K562 (cell line): ENCODE results near the gene ZMYM2. TPM values are rescaled to one million over a fixed set of nuclear protein-coding genes. Genes with fewer than 3 reads are reported as not detected.

Source experiments
- ATF6 ChIP-seq: sonication (generic); formaldehyde crosslinking; IDR thresholded peaks from 2 replicates; pipeline ENCODE4 v1.4.0; 2020; ENCODE audit warnings: mild to moderate bottlenecking, missing genetic modification reagents
- CXXC5 ChIP-seq: fragments of 250-450 bp; sonication (Bioruptor Pico); IDR thresholded peaks from 2 replicates; pipeline ENCODE4 v1.8.0; 2022; ENCODE audit warnings: inconsistent platforms, mild to moderate bottlenecking, moderate library complexity
- EWSR1 ChIP-seq: fragments of 450-650 bp; IDR thresholded peaks from 2 replicates; pipeline ENCODE4 v1.6.1; 2018; ENCODE audit warnings: borderline replicate concordance, mild to moderate bottlenecking, low read depth, moderate library complexity; ENCODE audit not compliant: partially characterized antibody
- FOXJ3 ChIP-seq: sonication (generic); formaldehyde crosslinking; IDR thresholded peaks from 2 replicates; pipeline ENCODE4 v1.4.0; 2020; ENCODE audit warnings: mild to moderate bottlenecking, missing genetic modification reagents
- HDAC8 ChIP-seq: fragments of 450-650 bp; IDR thresholded peaks from 2 replicates; pipeline ENCODE4 v1.6.1; 2016; ENCODE audit warnings: mild to moderate bottlenecking, missing genetic modification characterization, moderate library complexity, missing compliant biosample characterization
- MBD2 ChIP-seq: sonication (generic); IDR thresholded peaks from 2 replicates; pipeline ENCODE4 v1.6.1; 2016; ENCODE audit warnings: low read depth, borderline replicate concordance
- RAD51 ChIP-seq: fragments of 450-650 bp; IDR thresholded peaks from 2 replicates; pipeline ENCODE4 v1.7.1; 2016; ENCODE audit warnings: low read depth, mild to moderate bottlenecking, borderline replicate concordance
- RBM25 ChIP-seq: fragments of 200-400 bp; formaldehyde crosslinking; IDR thresholded peaks from 2 replicates; pipeline ENCODE4 v1.6.1; 2018; ENCODE audit warnings: low read length, low read depth, moderate library complexity; ENCODE audit not compliant: severe bottlenecking
- SP1 ChIP-seq: sonication (generic); formaldehyde crosslinking; IDR thresholded peaks from 2 replicates; pipeline ENCODE4 v1.8.1; 2022; ENCODE audit warnings: mild to moderate bottlenecking, missing genetic modification reagents
- SP2 ChIP-seq: IDR thresholded peaks from 2 replicates; pipeline ENCODE4 v1.6.1; 2011; ENCODE audit warnings: mild to moderate bottlenecking, low read depth, low read length, moderate library complexity; ENCODE audit not compliant: poor library complexity, severe bottlenecking; ENCODE audit errors: extremely low read depth
- THAP7 ChIP-seq: fragments of 250-450 bp; sonication (Bioruptor Pico); IDR thresholded peaks from 2 replicates; pipeline ENCODE4 v1.5.0; 2021
- ZNF699 ChIP-seq: fragments of 250-450 bp; sonication (Bioruptor Pico); IDR thresholded peaks from 2 replicates; pipeline ENCODE4 v1.8.0; 2021; ENCODE audit warnings: mild to moderate bottlenecking, moderate library complexity; ENCODE audit not compliant: insufficient replicate concordance
- polyA plus RNA-seq, 8 experiments: library from polyadenylated mRNA; depleted of rRNA in 4 of 8; stranded (reverse) in 5 of 8; unstranded in 3 of 8; fragments of >200 nt; fragmentation: Nextera tagmentation in 2 of 8; fragmentation: Illumina TruSeq in 1 of 8; extraction: Ambion mirVana in 2 of 8; extraction: Trizol in 1 of 8; gene quantifications; 2 replicates each; pipeline versions ENCODE4 v1.2.1 to v1.2.3, GENCODE V29; 2011 to 2014; ENCODE audit warnings: inconsistent platforms in 1 of 8, missing spikeins in 1 of 8
- total RNA-seq, 7 experiments: library from RNA; depleted of rRNA in 6 of 7; stranded (reverse); fragments of >200 nt in 6 of 7; fragmentation: Illumina TruSeq in 2 of 7; extraction: Trizol in 2 of 7; gene quantifications; 2 replicates each; pipeline versions ENCODE4 v1.2.1 to v1.2.3, GENCODE V29; 2011 to 2021; ENCODE audit warnings: low replicate concordance in 1 of 7
- TF ChIP-seq, protein P1 (sequence below): sonication (generic); formaldehyde crosslinking; IDR thresholded peaks from 2 replicates; pipeline ENCODE4 v1.8.1; 2023; ENCODE audit warnings: missing genetic modification reagents, mild to moderate bottlenecking, borderline replicate concordance
- TF ChIP-seq, protein P2 (sequence below): fragments of 450-650 bp; formaldehyde crosslinking; IDR thresholded peaks from 2 replicates; pipeline ENCODE4 v1.4.0; 2020; ENCODE audit warnings: mild to moderate bottlenecking, moderate library complexity
- TF ChIP-seq, protein P3 (sequence below), 2 experiments: IDR thresholded peaks; 2 replicates each; pipeline ENCODE4 v1.6.1; 2011; ENCODE audit warnings: borderline replicate concordance in 1 of 2, control low read depth in 1 of 2, low read depth in 1 of 2, low read length in 1 of 2, mild to moderate bottlenecking in 1 of 2, mixed read lengths in 1 of 2, moderate library complexity in 1 of 2; ENCODE audit not compliant: insufficient read depth in 1 of 2, insufficient read length in 1 of 2, poor library complexity in 1 of 2, severe bottlenecking in 1 of 2; ENCODE audit errors: extremely low read depth in 1 of 2

The ZMYM2 gene
- total and polyA plus RNA-seq, 9 of the 15 experiments (the other 6 are each of a cell fraction or from before 2014, with no cell fraction given): 5.0 to 48.8 (median 26.8) TPM

GRCh38 chr13:19958155-19959111 is at the start of gene ZMYM2 (continued):
- TF ChIP-seq, protein P1, sequence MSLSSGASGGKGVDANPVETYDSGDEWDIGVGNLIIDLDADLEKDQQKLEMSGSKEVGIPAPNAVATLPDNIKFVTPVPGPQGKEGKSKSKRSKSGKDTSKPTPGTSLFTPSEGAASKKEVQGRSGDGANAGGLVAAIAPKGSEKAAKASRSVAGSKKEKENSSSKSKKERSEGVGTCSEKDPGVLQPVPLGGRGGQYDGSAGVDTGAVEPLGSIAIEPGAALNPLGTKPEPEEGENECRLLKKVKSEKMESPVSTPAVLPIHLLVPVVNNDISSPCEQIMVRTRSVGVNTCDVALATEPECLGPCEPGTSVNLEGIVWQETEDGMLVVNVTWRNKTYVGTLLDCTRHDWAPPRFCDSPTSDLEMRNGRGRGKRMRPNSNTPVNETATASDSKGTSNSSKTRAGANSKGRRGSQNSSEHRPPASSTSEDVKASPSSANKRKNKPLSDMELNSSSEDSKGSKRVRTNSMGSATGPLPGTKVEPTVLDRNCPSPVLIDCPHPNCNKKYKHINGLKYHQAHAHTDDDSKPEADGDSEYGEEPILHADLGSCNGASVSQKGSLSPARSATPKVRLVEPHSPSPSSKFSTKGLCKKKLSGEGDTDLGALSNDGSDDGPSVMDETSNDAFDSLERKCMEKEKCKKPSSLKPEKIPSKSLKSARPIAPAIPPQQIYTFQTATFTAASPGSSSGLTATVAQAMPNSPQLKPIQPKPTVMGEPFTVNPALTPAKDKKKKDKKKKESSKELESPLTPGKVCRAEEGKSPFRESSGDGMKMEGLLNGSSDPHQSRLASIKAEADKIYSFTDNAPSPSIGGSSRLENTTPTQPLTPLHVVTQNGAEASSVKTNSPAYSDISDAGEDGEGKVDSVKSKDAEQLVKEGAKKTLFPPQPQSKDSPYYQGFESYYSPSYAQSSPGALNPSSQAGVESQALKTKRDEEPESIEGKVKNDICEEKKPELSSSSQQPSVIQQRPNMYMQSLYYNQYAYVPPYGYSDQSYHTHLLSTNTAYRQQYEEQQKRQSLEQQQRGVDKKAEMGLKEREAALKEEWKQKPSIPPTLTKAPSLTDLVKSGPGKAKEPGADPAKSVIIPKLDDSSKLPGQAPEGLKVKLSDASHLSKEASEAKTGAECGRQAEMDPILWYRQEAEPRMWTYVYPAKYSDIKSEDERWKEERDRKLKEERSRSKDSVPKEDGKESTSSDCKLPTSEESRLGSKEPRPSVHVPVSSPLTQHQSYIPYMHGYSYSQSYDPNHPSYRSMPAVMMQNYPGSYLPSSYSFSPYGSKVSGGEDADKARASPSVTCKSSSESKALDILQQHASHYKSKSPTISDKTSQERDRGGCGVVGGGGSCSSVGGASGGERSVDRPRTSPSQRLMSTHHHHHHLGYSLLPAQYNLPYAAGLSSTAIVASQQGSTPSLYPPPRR (CRISPR knock-in tag): no peak
- peak; percentile 89 for TF ChIP-seq SP2
- peak; percentile 97 for TF ChIP-seq MBD2
- peak; percentile 100 for TF ChIP-seq RBM25
- no peak for TF ChIP-seq ZNF699 (CRISPR knock-in tag)
- peak; percentile 84 for TF ChIP-seq SP1
- TF ChIP-seq HDAC8 (tag): no peak
- no peak for TF ChIP-seq THAP7
- peak; percentile 70 for TF ChIP-seq CXXC5 (CRISPR knock-in tag)
- TF ChIP-seq EWSR1: no peak
- TF ChIP-seq, protein P2, sequence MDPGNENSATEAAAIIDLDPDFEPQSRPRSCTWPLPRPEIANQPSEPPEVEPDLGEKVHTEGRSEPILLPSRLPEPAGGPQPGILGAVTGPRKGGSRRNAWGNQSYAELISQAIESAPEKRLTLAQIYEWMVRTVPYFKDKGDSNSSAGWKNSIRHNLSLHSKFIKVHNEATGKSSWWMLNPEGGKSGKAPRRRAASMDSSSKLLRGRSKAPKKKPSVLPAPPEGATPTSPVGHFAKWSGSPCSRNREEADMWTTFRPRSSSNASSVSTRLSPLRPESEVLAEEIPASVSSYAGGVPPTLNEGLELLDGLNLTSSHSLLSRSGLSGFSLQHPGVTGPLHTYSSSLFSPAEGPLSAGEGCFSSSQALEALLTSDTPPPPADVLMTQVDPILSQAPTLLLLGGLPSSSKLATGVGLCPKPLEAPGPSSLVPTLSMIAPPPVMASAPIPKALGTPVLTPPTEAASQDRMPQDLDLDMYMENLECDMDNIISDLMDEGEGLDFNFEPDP (CRISPR knock-in tag): no peak
- no peak for TF ChIP-seq FOXJ3
- no peak for TF ChIP-seq RAD51
- TF ChIP-seq, protein P3, sequence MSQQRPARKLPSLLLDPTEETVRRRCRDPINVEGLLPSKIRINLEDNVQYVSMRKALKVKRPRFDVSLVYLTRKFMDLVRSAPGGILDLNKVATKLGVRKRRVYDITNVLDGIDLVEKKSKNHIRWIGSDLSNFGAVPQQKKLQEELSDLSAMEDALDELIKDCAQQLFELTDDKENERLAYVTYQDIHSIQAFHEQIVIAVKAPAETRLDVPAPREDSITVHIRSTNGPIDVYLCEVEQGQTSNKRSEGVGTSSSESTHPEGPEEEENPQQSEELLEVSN (IDR thresholded peaks at IDR 0.05; ENCODE audit: borderline replicate concordance in 1 of 2, extremely low read depth in 1 of 2, insufficient read depth in 1 of 2, insufficient read length in 1 of 2, low read depth in 1 of 2, low read length in 1 of 2, poor library complexity in 1 of 2, severe bottlenecking in 1 of 2): peak in 1 of 2 experiments; percentile 72
- no peak for TF ChIP-seq ATF6 (CRISPR knock-in tag)
